Left renal pelvis (tissue), 4 donors: Measurements from ENCODE around the gene VSIG10. TPM values are rescaled to one million over a fixed set of nuclear protein-coding genes. Genes with fewer than 3 reads are reported as not detected.
A peak's percentile ranks its signal among the peaks of the same experiment; 100 is the strongest.

ENCODE experiments used
- DNase-seq, 4 donors: peaks; one replicate each; pipeline ENCODE4 v3.0.0-alpha.2; 2013; ENCODE audit warnings: low read depth in 4 of 4, low spot score in 3 of 4
- polyA plus RNA-seq, 4 donors: library from polyadenylated mRNA; unstranded; fragments of 120-200 nt; gene quantifications; one replicate each; pipeline ENCODE4 v1.2.1, GENCODE V29; 2013; ENCODE audit not compliant: insufficient read length in 4 of 4

VSIG10 gene
- polyA plus RNA-seq, 4 donors: 16.2 to 30.3 (median 23.2) TPM

DNA sequence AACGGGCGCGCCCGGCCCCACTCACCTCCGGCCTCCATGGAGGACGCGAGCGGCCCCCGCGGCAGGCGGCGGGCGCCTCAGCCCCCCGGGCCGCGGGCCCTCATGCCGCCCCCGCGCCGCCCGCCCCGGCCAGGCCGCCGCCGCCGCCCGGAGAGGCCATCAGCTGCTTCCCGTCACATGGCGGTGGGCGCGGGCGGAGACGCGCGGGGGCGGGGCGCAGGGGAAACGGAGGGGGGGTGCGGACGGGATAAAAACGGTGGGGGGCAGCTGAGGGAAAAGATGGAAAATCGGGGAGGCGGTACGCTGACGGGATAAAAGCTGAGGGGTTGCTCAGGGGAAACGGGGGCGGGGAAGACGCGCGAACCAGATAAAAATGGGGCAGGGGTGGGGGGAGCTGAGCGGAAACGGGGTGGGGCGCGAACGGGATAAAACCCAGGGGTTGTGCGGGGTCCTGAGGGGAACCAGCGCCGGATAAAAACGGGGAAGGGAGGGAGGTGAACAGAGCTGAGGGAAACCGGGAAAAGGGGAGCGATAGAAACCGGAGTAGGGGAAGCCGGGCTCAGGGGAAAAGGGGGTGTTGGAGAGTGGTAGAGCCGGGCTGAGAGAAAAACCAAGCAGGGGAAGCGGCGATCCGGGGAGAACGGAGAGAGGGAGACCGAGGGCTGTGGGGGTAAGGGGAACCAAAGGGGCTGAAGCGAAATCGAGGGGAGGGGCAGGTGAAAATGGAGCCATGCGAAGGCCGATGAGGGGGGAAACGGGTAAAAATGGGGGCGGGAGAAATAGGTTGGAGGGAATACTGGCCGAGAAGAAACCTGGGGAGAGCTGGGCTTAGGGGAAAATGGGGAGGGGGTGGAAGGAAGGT is 42.6 kb downstream of the VSIG10 start, which contains the start of gene WSB2:
TSS of gene WSB2 (minus strand) at position 169 of the 862 bp plus-strand sequence. CDS start at position 38, 131 bp downstream.
- peak in 1 of 4 donors; percentile 31 for DNase-seq

- no peak for DNase-seq
Observed at GRCh38 chr12:118060301-118061010, 43.4 kb downstream of the VSIG10 start.

DNA sequence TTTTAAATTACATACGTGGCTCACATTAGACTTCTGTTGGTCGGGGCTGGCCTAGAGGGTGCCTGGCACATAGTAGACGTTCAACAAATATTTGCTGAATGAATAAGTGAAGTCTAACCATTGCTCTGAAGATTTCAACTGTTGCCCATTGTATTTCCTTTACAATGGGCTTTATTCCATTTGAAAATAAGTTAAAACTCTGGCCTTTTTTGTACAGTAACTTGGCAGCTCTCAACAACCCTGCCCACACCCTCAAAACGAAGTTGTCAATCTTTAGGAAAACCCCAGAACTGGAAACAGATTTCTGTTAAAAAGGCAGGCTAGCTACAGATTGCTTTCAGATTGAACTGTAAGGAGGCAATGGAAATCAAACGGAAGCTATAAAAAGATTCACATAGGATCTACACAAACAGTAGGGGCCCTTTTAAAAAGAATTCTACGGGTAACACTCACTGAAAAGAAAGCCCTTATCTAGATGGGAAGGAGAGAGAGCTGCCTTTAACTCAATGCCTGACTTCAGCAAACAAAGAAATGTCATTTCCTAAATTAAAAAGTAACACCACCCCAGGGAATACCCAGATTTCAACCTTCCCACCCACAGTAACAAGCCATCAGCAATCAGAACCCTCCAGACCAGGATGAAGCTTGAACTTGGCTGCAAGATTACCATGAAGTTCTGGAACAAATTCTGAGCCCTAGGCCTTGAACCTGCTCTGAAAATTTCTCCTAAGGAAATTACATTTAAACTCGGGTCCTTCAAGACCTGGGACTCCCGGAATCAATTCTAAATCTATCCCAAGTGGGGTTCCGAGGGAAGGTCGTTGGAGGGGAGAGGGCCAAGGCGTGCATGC is 44.2 kb downstream of the VSIG10 start:
- no peak for DNase-seq

DNA sequence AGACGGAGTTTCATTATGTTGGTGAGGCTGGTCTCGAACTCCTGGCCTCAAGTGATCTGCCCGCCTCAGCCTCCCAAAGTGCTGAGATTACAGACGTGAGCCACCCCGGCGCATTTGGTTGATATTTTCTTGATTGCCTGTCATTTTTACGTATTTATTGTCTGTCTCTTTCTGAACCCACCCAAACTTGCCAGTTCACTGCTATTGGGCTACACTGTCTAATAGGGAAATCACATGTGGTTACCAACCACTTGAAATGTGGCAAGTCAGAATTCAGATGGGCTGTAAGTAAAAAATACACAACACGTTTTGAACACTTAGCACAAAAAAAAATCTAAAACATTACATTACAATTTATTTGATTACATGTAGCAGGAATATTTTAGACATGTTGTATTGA is 44.9 kb downstream of the VSIG10 start:
- no peak for DNase-seq

DNA sequence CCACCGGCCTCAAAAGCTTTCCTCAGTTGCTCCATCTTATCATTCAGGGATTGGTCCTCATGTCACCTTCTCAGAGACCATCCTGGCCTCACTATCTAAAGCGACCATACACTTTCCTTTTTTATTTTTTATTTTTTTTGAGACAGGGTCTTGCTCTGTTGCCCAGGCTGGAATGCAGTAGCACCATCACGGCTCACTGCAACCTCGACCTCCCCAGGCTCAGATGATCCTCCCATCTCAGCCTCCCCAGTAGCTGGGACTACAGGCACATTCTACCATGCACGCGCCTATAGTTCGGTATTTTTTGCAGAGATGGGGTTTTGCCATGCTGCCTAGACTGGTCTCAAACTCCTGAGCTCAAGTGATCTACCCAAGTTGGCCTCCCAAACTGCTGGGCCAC is 45.6 kb downstream of the VSIG10 start:
- no peak for DNase-seq

DNA sequence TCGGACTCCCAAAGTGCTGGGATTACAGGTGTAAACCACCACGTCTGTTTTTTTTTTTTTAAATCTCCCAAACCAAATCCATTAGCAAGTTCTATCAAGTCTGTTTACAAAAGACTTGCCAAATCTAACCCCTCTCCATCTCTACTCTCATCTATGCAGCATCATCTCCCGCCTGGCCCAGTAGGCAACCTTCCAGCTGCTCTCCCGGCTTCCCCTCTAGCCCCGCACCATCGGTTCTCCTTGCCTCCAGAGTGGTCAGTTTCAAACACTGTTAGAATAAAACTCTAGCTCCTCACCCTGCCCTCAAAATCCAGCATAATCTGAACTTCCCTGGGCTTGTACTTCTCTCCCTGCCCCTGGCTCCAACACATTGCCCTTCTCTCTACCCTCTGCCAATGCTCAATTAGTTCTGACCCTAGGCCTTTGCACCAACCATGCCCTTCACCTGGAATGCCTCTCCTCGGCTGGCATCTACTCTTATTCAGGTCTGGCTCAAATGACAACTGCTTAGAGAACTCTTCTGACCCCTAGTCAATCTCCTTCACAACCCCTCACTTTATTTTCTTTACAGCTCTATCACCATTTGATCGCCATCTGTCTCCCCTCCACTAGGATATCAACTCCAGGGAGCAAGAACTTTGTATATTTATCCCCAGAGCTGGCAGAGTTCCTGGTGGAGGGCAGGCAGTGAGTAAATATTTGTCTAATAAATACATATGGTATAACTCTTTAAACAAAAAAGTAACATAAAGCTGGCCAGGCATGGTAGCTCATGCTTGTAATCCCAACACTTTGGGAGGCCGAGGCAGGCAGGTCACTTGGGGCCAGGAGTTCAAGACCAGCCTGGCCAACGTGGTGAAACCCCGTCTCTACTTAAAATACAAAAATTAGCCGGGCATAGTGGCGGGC is 47.7 kb downstream of the VSIG10 start:
- DNase-seq: no peak

DNA sequence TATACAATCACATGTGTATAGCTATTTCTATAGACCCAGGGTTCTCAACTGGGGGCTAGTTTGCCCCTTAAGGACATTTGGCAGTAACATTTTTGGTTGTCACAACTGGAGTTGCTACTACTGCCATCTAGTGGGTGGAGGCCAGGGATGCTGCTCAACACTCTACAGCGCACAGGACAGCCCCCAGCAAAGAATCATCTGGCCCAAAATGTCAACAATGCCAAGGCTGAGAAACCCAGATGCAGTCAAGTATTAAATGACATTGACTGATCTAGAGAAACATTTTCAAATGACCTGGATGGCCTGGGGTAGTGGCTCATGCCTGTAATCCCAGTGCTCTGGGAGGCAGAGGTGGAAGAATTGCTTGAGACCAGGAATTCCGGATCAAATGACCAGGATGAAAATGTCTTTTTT is 48.7 kb downstream of the VSIG10 start:
- no peak for DNase-seq

GRCh38 chr12:118053071-118053985 is 50.5 kb downstream of the VSIG10 start:
- no peak for DNase-seq

- no peak for DNase-seq
Observed at GRCh38 chr12:118052324-118053070, 51.3 kb downstream of the VSIG10 start.

DNA sequence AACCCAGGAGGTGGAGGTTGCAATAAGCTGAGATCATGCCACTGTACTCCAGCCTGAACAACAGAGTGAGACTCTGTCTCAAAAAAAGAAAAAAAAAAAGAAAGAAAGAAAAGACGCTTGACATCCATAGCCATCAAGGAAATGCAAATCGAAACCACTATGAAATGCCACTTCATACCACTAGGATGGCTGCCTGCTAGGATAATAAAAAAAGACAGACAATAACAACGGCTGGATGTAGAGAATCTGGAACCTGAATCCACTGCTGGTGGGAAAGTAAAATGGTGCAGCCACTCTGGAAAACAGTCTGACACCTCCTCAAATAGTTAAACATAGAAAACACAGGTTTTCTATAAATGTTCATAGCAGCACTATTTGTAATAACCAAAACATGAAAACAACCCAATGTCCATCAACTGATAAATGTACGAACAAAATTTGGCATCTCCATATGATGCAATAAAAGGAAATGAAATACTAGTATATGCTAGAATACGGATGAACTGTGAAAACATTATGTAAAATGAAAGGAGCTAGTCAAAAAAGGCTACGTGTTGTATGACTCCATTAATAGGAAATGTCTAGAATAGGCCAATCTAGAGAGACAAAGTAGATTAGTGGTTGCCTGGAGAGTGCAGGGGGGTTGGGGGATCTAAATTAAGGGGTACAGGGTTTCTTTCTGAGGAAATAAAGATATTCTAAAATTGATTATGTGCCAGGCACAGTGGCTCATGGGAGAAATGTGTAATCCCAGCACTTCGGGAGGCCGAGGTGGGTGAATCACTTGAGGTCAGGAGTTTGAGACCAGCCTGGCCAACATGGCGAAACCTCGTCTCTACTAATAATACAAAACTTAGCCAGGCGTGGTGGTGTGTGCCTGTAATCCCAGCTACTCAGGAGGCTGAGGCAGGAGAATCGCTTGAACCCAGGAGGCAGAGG is 52.6 kb downstream of the VSIG10 start:
- no peak for DNase-seq

- DNase-seq: no peak
Observed at GRCh38 chr12:118046430-118046829, 57.4 kb downstream of the VSIG10 start.

GRCh38 chr12:118044577-118044976 is 59.2 kb downstream of the VSIG10 start:
- DNase-seq: no peak

DNA sequence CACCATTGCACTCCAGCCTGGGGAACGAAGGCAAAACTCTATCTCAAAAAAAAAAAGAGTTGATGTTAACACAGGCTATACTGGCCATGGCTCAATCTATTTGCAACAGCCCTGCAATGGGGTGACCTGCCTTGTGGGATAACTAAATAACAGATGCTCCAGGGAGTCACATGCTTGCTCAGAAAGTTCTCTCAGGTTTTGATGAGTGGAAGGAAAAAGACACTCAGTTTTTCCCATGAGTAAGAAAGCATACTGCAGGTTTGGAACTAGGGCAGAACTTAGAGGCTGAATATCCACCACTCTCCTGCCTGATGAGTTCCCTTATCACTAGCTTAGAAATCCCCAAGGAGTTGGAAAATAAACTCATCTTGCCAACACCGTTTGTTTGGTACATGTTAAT is 59.7 kb downstream of the VSIG10 start:
- DNase-seq: no peak

DNA sequence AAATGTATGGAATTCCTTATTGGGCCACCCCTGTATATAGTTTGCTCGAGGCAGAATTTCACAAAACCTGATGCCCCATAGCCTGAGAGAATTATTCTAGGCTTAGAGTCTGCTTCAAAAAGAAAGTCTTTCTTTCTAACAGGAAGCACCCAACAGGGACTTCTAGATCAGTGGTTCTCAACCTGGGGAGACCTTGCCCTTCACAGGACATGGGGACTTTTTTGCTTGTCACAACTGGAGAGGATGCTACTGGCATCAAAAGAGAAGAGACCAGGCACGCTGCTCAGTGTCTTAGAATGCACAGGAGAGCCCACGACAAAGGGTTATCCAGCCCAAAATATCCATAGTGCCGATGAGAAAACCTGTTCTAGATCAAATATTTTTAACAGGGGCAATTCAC is 61.7 kb downstream of the VSIG10 start:
- no peak for DNase-seq

DNA sequence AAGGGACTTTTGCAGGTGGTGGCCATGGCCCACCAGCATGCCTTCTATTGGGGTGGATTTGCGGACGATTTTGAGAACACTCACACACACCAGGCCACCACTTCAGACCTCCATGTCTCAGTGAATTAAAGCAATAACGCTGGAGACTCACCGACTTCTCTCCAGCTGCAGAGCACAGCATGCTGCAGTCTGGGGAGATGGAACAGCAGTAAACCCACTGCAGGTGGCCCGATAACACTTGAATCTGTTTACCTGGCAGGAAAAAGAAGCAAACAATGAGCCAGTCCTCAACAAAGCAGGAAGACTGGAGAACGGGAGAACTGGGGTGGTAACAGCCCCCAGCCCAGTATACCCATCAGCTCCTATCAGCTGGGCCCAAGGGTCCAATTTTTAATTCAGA is 65.7 kb downstream of the VSIG10 start:
- DNase-seq: no peak

- DNase-seq: no peak
Observed at GRCh38 chr12:118036672-118037411, 67.0 kb downstream of the VSIG10 start.
